Colonic mucosa (tissue), 4 donors: Measurements from ENCODE around the gene INTS11. TPM values are rescaled to one million over a fixed set of nuclear protein-coding genes. Genes with fewer than 3 reads are reported as not detected.

Source experiments
- DNase-seq: peaks from one replicate; pipeline ENCODE4 v3.0.0-alpha.2; 2020
- H3K27ac ChIP-seq: fragments of 200-600 bp; one replicate; pipeline ENCODE4 v1.8.0; 2021
- H3K27me3 ChIP-seq: fragments of 200-600 bp; one replicate; pipeline ENCODE4 v1.8.0; 2021
- H3K36me3 ChIP-seq: fragments of 200-600 bp; one replicate; pipeline ENCODE4 v1.8.0; 2021
- H3K4me1 ChIP-seq: fragments of 200-600 bp; one replicate; pipeline ENCODE4 v1.8.0; 2021; ENCODE audit warnings: mild to moderate bottlenecking
- H3K4me3 ChIP-seq: fragments of 200-600 bp; one replicate; pipeline ENCODE4 v1.8.0; 2021
- H3K9ac ChIP-seq, 2 donors: one replicate each; pipeline ENCODE4 v1.7.0; 2013; ENCODE audit warnings: control low read depth in 2 of 2, low read depth in 2 of 2, low read length in 2 of 2
- H3K9me3 ChIP-seq: fragments of 200-600 bp; one replicate; pipeline ENCODE4 v1.8.0; 2021
- intact Hi-C: fragments of 100-400 bp; cut with DNase I; formaldehyde crosslinking; loops from one replicate; pipeline ENCODE4 v1.14.1; 2022
- total RNA-seq, 2 donors: library from RNA; stranded (reverse); fragmentation: NEBNext Ultra II Directional in 1 of 2; extraction: Animal tissue kit (Norgen Biotek cat#: 25700) in 1 of 2; gene quantifications; one replicate each; pipeline ENCODE4 v1.2.1, GENCODE V29; 2021
- TF ChIP-seq, protein P1 (sequence below): fragments of 200-600 bp; IDR thresholded peaks from one replicate; pipeline ENCODE4 v1.8.0; 2022; ENCODE audit warnings: antibody characterized with exemption, mild to moderate bottlenecking
- donor health status: healthy.
- donor health status: DM: no; HTN: no; CAD: no.
- donor health status: DM: no; HTN: no; CAD: no.

INTS11 gene
- total RNA-seq, 2 donors from 2014 or later: 70.6 to 126 TPM

GRCh38 chr1:1279028-1279427, 45.4 kb downstream of the INTS11 start:
- H3K9ac ChIP-seq: no peak overlapping the region
- intact Hi-C loops: no loop called here
- DNase-seq: no peak
- no peak overlapping the region for H3K4me3 ChIP-seq
- H3K27me3 ChIP-seq: no peaks in the 10 kb centered on the region
- H3K27ac ChIP-seq: no peak overlapping the region
- TF ChIP-seq, protein P1, sequence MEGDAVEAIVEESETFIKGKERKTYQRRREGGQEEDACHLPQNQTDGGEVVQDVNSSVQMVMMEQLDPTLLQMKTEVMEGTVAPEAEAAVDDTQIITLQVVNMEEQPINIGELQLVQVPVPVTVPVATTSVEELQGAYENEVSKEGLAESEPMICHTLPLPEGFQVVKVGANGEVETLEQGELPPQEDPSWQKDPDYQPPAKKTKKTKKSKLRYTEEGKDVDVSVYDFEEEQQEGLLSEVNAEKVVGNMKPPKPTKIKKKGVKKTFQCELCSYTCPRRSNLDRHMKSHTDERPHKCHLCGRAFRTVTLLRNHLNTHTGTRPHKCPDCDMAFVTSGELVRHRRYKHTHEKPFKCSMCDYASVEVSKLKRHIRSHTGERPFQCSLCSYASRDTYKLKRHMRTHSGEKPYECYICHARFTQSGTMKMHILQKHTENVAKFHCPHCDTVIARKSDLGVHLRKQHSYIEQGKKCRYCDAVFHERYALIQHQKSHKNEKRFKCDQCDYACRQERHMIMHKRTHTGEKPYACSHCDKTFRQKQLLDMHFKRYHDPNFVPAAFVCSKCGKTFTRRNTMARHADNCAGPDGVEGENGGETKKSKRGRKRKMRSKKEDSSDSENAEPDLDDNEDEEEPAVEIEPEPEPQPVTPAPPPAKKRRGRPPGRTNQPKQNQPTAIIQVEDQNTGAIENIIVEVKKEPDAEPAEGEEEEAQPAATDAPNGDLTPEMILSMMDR: no peak
- no peaks in the 10 kb centered on the region for H3K9me3 ChIP-seq
- H3K4me1 ChIP-seq: peaks cover 6% of the 10 kb centered on the region
- H3K36me3 ChIP-seq: no peaks in the 10 kb centered on the region

DNA sequence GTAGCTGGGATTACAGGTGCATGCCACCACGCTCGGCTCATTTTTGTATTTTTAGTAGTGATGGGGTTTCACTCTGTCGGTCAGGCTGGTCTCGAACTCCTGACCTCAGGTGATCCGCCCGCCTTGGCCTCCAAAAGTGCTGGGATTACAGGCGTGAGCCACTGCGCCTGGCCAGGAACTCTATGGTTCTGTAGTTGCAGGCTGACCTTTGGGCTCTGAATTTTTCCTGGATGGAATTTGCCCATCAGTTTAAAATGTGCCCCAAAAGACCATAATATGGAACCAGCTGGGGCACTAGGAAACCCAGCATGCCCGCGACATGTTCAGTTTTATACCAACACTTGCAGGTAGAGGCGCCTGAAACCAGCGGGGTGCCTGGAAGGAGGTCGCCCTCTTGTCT, 45.8 kb downstream of the INTS11 start:
- TF ChIP-seq, protein P1: no peak
- no peak overlapping the region for H3K4me3 ChIP-seq
- no peak for DNase-seq
- H3K36me3 ChIP-seq: no peaks in the 10 kb centered on the region
- H3K4me1 ChIP-seq: peaks cover 6% of the 10 kb centered on the region
- H3K9me3 ChIP-seq: no peaks in the 10 kb centered on the region
- no peaks in the 10 kb centered on the region for H3K27me3 ChIP-seq
- no peak overlapping the region for H3K9ac ChIP-seq
- no peak overlapping the region for H3K27ac ChIP-seq
- intact Hi-C loops: no loop called here

- no peaks in the 10 kb centered on the region for H3K9me3 ChIP-seq
- TF ChIP-seq, protein P1: no peak
- H3K27me3 ChIP-seq: no peaks in the 10 kb centered on the region
- no peaks in the 10 kb centered on the region for H3K36me3 ChIP-seq
- H3K9ac ChIP-seq: no peak overlapping the region
- DNase-seq: no peak
- H3K4me1 ChIP-seq: peaks cover 15% of the 10 kb centered on the region
- H3K4me3 ChIP-seq: no peak overlapping the region
- H3K27ac ChIP-seq: no peak overlapping the region
- intact Hi-C loops: no loop called here
Measured at GRCh38 chr1:1275836-1276235, 48.6 kb downstream of the INTS11 start.

DNA sequence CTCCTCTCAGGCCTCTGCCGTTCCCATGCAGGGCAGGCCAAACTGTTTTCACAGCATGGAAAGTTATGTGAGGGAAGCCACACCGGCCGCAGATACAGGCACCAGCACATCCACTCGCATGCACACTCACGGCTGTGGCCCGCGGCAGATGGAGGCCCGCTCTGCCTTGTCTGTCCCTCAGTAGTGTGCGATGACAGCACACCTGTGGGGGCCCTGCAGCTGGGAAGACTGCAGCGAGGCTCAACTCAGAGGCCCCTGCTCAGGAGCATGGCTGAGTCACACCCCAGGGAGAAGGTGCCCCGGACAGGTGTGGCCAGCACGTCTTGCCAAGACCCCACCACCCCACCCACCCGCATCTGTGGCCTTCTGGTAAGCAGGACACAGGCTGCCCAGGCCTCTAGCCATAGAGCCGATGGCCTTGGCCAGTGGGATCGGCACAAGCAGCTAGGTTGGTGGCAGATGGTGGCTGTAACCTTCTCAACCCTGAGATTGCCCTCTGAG, 49.5 kb downstream of the INTS11 start:
- TF ChIP-seq, protein P1: no peak
- no peak overlapping the region for H3K4me3 ChIP-seq
- no peaks in the 10 kb centered on the region for H3K9me3 ChIP-seq
- intact Hi-C loops: no loop called here
- DNase-seq: no peak
- no peaks in the 10 kb centered on the region for H3K36me3 ChIP-seq
- H3K27me3 ChIP-seq: no peaks in the 10 kb centered on the region
- H3K9ac ChIP-seq: peak overlapping the region; percentile 63 to 66
- H3K4me1 ChIP-seq: peaks cover 16% of the 10 kb centered on the region
- H3K27ac ChIP-seq: no peak overlapping the region

- DNase-seq: no peak
- Histone ChIP-seq H3K36me3 (no peaks in the 10 kb centered on the region), H3K9ac (peak overlapping the region; percentile 63 to 66), H3K4me1 (peaks cover 16% of the 10 kb centered on the region), H3K27me3 (no peaks in the 10 kb centered on the region), H3K4me3 (peak overlapping the region; percentile 98), H3K9me3 (no peaks in the 10 kb centered on the region), H3K27ac (peak overlapping the region; percentile 65)
- TF ChIP-seq, protein P1: no peak
- intact Hi-C loops: no loop called here
Measured at GRCh38 chr1:1274299-1274930, 50.0 kb downstream of the INTS11 start.
